Lung (tissue), 12 donors: ENCODE measurements around the gene COLEC11. TPM values are rescaled to one million over a fixed set of nuclear protein-coding genes. Genes with fewer than 3 reads are reported as not detected.

Source experiments
- ATAC-seq: fragments of 200-7000 bp; cut with Tn5 transposase; one replicate; pipeline ENCODE4 v1.9.1; 2020; ENCODE audit warnings: moderate number of reproducible peaks; ENCODE audit not compliant: insufficient read depth, low FRiP score
- DNase-seq, 3 donors: peaks; one replicate each; pipeline ENCODE4 v3.0.0-alpha.2; 2013 to 2017
- H3K27ac ChIP-seq, 2 donors: one replicate each; pipeline ENCODE4 v1.5.1; 2013; ENCODE audit warnings: mild to moderate bottlenecking in 2 of 2, moderate library complexity in 2 of 2, control low read depth in 1 of 2, inconsistent platforms in 1 of 2, low read depth in 1 of 2, low read length in 1 of 2
- H3K27me3 ChIP-seq, 3 donors: one replicate each; pipeline ENCODE4 v1.5.1; 2013; ENCODE audit warnings: low read length in 2 of 3; ENCODE audit not compliant: control insufficient read depth in 3 of 3, insufficient read depth in 3 of 3
- H3K36me3 ChIP-seq, 4 donors: one replicate each; pipeline ENCODE4 v1.5.1; 2013; ENCODE audit warnings: low read length in 4 of 4, mild to moderate bottlenecking in 1 of 4, moderate library complexity in 1 of 4; ENCODE audit not compliant: control insufficient read depth in 4 of 4, insufficient read depth in 4 of 4
- H3K4me1 ChIP-seq, 5 donors: one replicate each; pipeline ENCODE4 v1.5.1; 2013; ENCODE audit warnings: low read length in 5 of 5, mild to moderate bottlenecking in 2 of 5, moderate library complexity in 1 of 5; ENCODE audit not compliant: control insufficient read depth in 5 of 5, insufficient read depth in 5 of 5
- H3K4me3 ChIP-seq: one replicate; pipeline ENCODE4 v1.5.1; 2013; ENCODE audit warnings: mild to moderate bottlenecking, control low read depth, moderate library complexity
- H3K9ac ChIP-seq, 2 donors: one replicate each; pipeline ENCODE4 v1.5.1; 2013; ENCODE audit warnings: low read length in 2 of 2, control low read depth in 1 of 2; ENCODE audit not compliant: insufficient read depth in 1 of 2
- H3K9me3 ChIP-seq, 4 donors: one replicate each; pipeline ENCODE4 v1.5.1; 2013; ENCODE audit warnings: low read length in 3 of 4, mild to moderate bottlenecking in 1 of 4, moderate library complexity in 1 of 4; ENCODE audit not compliant: control insufficient read depth in 4 of 4, insufficient read depth in 3 of 4
- CTCF ChIP-seq: IDR thresholded peaks from 2 replicates; pipeline ENCODE4 v1.5.1; 2012; ENCODE audit warnings: mild to moderate bottlenecking; ENCODE audit errors: control extremely low read depth, extremely low read depth
- WGBS, 2 donors: extraction: QIAGEN DNeasy Blood & Tissue Kit; methylation state at CpG; one replicate each; pipeline ENCODE4 v1.1.7; 2013; 5-methylcytosine and 5-hydroxymethylcytosine counted together
- polyA plus RNA-seq, 2 donors: library from polyadenylated mRNA; stranded (reverse); fragments of 200-250 nt; gene quantifications; one replicate each; pipeline ENCODE4 v1.2.1, GENCODE V29; 2013
- total RNA-seq, 2 donors: library from RNA; depleted of rRNA in 1 of 2; stranded (reverse); fragments of >200 nt in 1 of 2; gene quantifications; one replicate each; pipeline ENCODE4 v1.2.1, GENCODE V29; 2014 to 2021
- donor health status: control.
- donor health status: control.
- donor health status: Bipolar disorder and iron deficiency.
- donor health status: healthy.
- donor health status: DM: yes; HTN: yes; CAD: no.

COLEC11 gene
- total and polyA plus RNA-seq, 4 donors = 0.71 to 3.7 (median 1.9) TPM

DNA sequence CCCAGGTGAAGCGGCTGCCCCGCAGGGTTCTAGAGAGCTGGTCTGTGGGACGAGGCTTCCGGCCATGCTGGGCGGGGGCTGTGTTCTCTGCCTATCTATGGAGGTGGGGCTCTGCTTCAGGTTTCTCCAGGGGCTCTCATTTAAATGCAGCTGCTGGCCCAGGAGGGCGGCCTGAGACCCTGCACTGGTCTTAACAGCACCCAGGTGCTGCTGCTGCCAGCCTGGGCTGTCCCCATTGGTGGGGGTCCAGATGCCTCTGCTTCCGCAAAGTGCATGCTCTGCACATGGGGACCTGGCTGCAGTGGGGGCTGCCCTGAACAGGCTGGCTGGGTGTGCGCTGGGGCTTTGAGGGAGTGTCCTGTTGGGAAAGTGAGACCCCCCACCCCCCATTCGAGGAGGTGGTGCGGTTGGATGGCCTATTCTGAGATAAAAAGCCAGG, 33.3 kb downstream of the COLEC11 start:
- no peaks in the 10 kb centered on the region for H3K9me3 ChIP-seq
- peaks cover 3 to 20% (median 15%) of the 10 kb centered on the region in 5 donors for H3K4me1 ChIP-seq
- no peak for TF ChIP-seq CTCF
- DNase-seq = no peak
- no peaks in the 10 kb centered on the region for H3K36me3 ChIP-seq
- no peak for ATAC-seq
- WGBS, 2 donors = 87 to 88% methylated on average over 10 of the region's 10 CpGs
- H3K4me3 ChIP-seq = no peak overlapping the region
- no peaks in the 10 kb centered on the region for H3K27me3 ChIP-seq
- no peak overlapping the region for H3K27ac ChIP-seq
- no peak overlapping the region for H3K9ac ChIP-seq

- WGBS, 2 donors = 62 to 67% methylated on average over 12 of the region's 12 CpGs
- Histone ChIP-seq H3K27ac (no peak overlapping the region), H3K27me3 (no peaks in the 10 kb centered on the region), H3K36me3 (no peaks in the 10 kb centered on the region), H3K9ac (no peak overlapping the region), H3K9me3 (no peaks in the 10 kb centered on the region), H3K4me1 (peaks cover 3 to 20% (median 15%) of the 10 kb centered on the region in 5 donors), H3K4me3 (no peak overlapping the region)
- TF ChIP-seq CTCF = no peak
- DNase-seq (peak in 2 of 3 donors; percentile 25 to 38), ATAC-seq (no peak)
Observed at GRCh38 chr2:3628800-3629199, 33.9 kb downstream of the COLEC11 start.

DNA sequence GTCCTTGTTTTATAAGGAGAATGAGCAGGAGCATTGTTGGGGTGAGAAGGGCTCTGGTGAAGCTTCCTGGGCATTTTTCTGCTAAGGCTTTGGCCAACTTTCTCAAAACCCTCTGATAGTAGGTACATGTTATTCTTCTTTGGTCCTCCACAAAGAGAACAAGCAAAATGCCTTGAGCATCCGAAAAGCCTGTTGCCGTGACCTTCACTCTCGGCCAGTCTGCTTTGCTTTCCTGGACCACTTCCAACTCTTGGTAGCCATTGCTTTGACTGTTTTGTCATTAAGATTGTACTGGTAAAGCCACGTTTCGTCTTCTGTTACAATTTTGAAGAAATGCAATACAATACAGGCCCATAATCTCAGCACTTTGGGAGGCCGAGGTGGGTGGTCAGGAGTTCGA, 35.7 kb downstream of the COLEC11 start:
- Histone ChIP-seq H3K36me3 (no peaks in the 10 kb centered on the region), H3K4me1 (peaks cover 3 to 20% (median 15%) of the 10 kb centered on the region in 5 donors), H3K4me3 (no peak overlapping the region), H3K27ac (no peak overlapping the region), H3K9ac (no peak overlapping the region), H3K27me3 (no peaks in the 10 kb centered on the region), H3K9me3 (no peaks in the 10 kb centered on the region)
- 84 to 87% methylated on average over 7 of the region's 7 CpGs for WGBS, 2 donors
- no peak for TF ChIP-seq CTCF
- DNase-seq (peak in 1 of 3 donors; percentile 30), ATAC-seq (no peak)
